Fibroblast of lung (primary cell): ENCODE data around the gene FKBP10. TPM values are rescaled to one million over a fixed set of nuclear protein-coding genes. Genes with fewer than 3 reads are reported as not detected.
"Not testable (repeated sequence)": the region's sequence is repeated elsewhere in the genome, so short reads cannot be mapped to it uniquely, and the experiment has no call there.

Experiments
- DNase-seq, 2 donors: peaks; one replicate each; pipeline versions ENCODE4 v3.0.0 to v3.0.0-alpha.2; 2010; ENCODE audit warnings: low read depth in 2 of 2
- H2AFZ ChIP-seq: 2 replicates; pipeline ENCODE4 v1.5.1; 2012; ENCODE audit warnings: low read length, control low read depth, inconsistent platforms
- H3K27ac ChIP-seq: 2 replicates; pipeline ENCODE4 v1.5.1; 2011; ENCODE audit warnings: low read length, control low read depth; ENCODE audit not compliant: insufficient read depth
- H3K27me3 ChIP-seq: 2 replicates; pipeline ENCODE4 v1.5.1; 2011; ENCODE audit warnings: mild to moderate bottlenecking, low read length; ENCODE audit not compliant: control insufficient read depth, insufficient read depth
- H3K36me3 ChIP-seq: 2 replicates; pipeline ENCODE4 v1.5.1; 2011; ENCODE audit warnings: low read length; ENCODE audit not compliant: control insufficient read depth, insufficient read depth
- H3K4me1 ChIP-seq: 2 replicates; pipeline ENCODE4 v1.5.1; 2011; ENCODE audit warnings: low read length; ENCODE audit not compliant: control insufficient read depth, insufficient read depth; ENCODE audit errors: extremely low read depth
- H3K4me2 ChIP-seq: 2 replicates; pipeline ENCODE4 v1.5.1; 2011; ENCODE audit warnings: low read length, control low read depth; ENCODE audit not compliant: insufficient read depth; ENCODE audit errors: extremely low read depth
- H3K4me3 ChIP-seq, 4 experiments: fragments of 200-600 bp in 1 of 4; sonication (generic) in 1 of 4; replicated peaks in 1 of 4; 2 replicates each; pipeline ENCODE4 v1.5.1; 2011 to 2016; ENCODE audit warnings: low read length in 4 of 4, low read depth in 3 of 4, mild to moderate bottlenecking in 3 of 4, control low read depth in 2 of 4, inconsistent platforms in 1 of 4, mixed read lengths in 1 of 4; ENCODE audit not compliant: insufficient read depth in 1 of 4; ENCODE audit errors: control extremely low read depth in 1 of 4
- H3K79me2 ChIP-seq: 2 replicates; pipeline ENCODE4 v1.5.1; 2012; ENCODE audit warnings: mild to moderate bottlenecking, low read length, inconsistent platforms; ENCODE audit not compliant: control insufficient read depth, insufficient read depth
- H3K9ac ChIP-seq: 2 replicates; pipeline ENCODE4 v1.5.1; 2011; ENCODE audit warnings: mild to moderate bottlenecking, low read length, control low read depth; ENCODE audit not compliant: insufficient read depth
- H3K9me3 ChIP-seq: 2 replicates; pipeline ENCODE4 v1.5.1; 2012; ENCODE audit warnings: low read depth, low read length; ENCODE audit not compliant: control insufficient read depth, insufficient read depth
- H4K20me1 ChIP-seq: 2 replicates; pipeline ENCODE4 v1.5.1; 2011; ENCODE audit warnings: low read length; ENCODE audit not compliant: control insufficient read depth, insufficient read depth; ENCODE audit errors: extremely low read depth
- CTCF ChIP-seq, 2 donors: IDR thresholded peaks in 1 of 2; conservative IDR thresholded peaks in 1 of 2; 1 replicate in 1 of 2; 2 replicates in 1 of 2; pipeline ENCODE4 v1.5.1; 2011 to 2012; ENCODE audit warnings: low read length in 2 of 2, control low read depth in 1 of 2, inconsistent platforms in 1 of 2, low read depth in 1 of 2, mild to moderate bottlenecking in 1 of 2
- EZH2 ChIP-seq: IDR thresholded peaks from 2 replicates; pipeline ENCODE4 v1.5.1; 2012; ENCODE audit warnings: low read length, control low read depth, mild to moderate bottlenecking; ENCODE audit errors: missing control alignments
- polyA plus RNA-seq, 2 donors: library from polyadenylated mRNA; depleted of rRNA in 1 of 2; stranded (reverse) in 1 of 2; unstranded in 1 of 2; fragments of >200 nt; gene quantifications; 2 replicates each; pipeline ENCODE4 v1.2.1, GENCODE V29; 2011 to 2012; ENCODE audit warnings: missing spikeins in 1 of 2
- total RNA-seq: library from RNA; depleted of rRNA; stranded (reverse); fragments of >200 nt; gene quantifications from 2 replicates; pipeline ENCODE4 v1.2.1, GENCODE V29; 2014

Gene FKBP10
- total and polyA plus RNA-seq, 2 donors (not counting 1 experiment from before 2014, with no cell fraction given): 182 to 242 TPM

GRCh38 chr17:41775394-41776226 lies 37.2 kb upstream of the FKBP10 start:
- no peaks in the 10 kb centered on the region for H3K79me2 ChIP-seq

GRCh38 chr17:41776262-41776900 lies 36.4 kb upstream of the FKBP10 start:
- H3K4me2 ChIP-seq, H3K27ac ChIP-seq, DNase-seq, H3K27me3 ChIP-seq, H3K4me3 ChIP-seq, H4K20me1 ChIP-seq, H3K9ac ChIP-seq, H3K36me3 ChIP-seq, H3K9me3 ChIP-seq, H3K79me2 ChIP-seq, H2AFZ ChIP-seq: not testable (repeated sequence)
- peaks cover 19% of the 10 kb centered on the region for H3K4me1 ChIP-seq

More at GRCh38 chr17:41775394-41776226, 37.2 kb upstream of the FKBP10 start:
- no peak for TF ChIP-seq EZH2
- no peak for TF ChIP-seq CTCF (conservative IDR thresholded peaks at IDR 0.05 in 1 of 2, IDR thresholded peaks at IDR 0.05 in 1 of 2; ENCODE audit: low read depth in 1 of 2, low read length in 2 of 2)
- H3K9me3 ChIP-seq: no peaks in the 10 kb centered on the region
- H3K9ac ChIP-seq: no peak overlapping the region
- no peak overlapping the region for H3K4me2 ChIP-seq
- no peak overlapping the region for H2AFZ ChIP-seq
- H3K4me1 ChIP-seq: peaks cover 19% of the 10 kb centered on the region
- no peak for DNase-seq
- H4K20me1 ChIP-seq: no peaks in the 10 kb centered on the region
- H3K27ac ChIP-seq: no peak overlapping the region
- H3K4me3 ChIP-seq: no peak overlapping the region
- H3K36me3 ChIP-seq: no peaks in the 10 kb centered on the region
- no peaks in the 10 kb centered on the region for H3K27me3 ChIP-seq

GRCh38 chr17:41777157-41777573 lies 35.6 kb upstream of the FKBP10 start:
- Histone ChIP-seq H3K79me2 (no peaks in the 10 kb centered on the region), H3K36me3 (no peaks in the 10 kb centered on the region), H3K4me1 (peaks cover 19% of the 10 kb centered on the region), H2AFZ (no peak overlapping the region), H3K9me3 (no peaks in the 10 kb centered on the region), H3K9ac (no peak overlapping the region), H3K27me3 (no peaks in the 10 kb centered on the region), H3K4me2 (peak overlapping the region; percentile 80), H3K4me3 (no peak overlapping the region), H3K27ac (peak overlapping the region; percentile 72), H4K20me1 (no peaks in the 10 kb centered on the region)
- DNase-seq: peak in 1 of 2 donors; percentile 68
- TF ChIP-seq EZH2: no peak
- TF ChIP-seq CTCF (conservative IDR thresholded peaks at IDR 0.05 in 1 of 2, IDR thresholded peaks at IDR 0.05 in 1 of 2; ENCODE audit: low read depth in 1 of 2, low read length in 2 of 2): no peak
